HG02840 (cell line): ENCODE results near the gene PUM2.
"Not testable (repeated sequence)": the region's sequence is repeated elsewhere in the genome, so short reads cannot be mapped to it uniquely, and the experiment has no call there.

ENCODE experiments used
- ATAC-seq: cut with Tn5 transposase; IDR thresholded peaks from one replicate; pipeline ENCODE4 v1.9.1; 2021; ENCODE audit warnings: mild to moderate bottlenecking, moderate library complexity, moderate number of reproducible peaks; ENCODE audit not compliant: unreplicated experiment, low FRiP score

PUM2 gene

DNA sequence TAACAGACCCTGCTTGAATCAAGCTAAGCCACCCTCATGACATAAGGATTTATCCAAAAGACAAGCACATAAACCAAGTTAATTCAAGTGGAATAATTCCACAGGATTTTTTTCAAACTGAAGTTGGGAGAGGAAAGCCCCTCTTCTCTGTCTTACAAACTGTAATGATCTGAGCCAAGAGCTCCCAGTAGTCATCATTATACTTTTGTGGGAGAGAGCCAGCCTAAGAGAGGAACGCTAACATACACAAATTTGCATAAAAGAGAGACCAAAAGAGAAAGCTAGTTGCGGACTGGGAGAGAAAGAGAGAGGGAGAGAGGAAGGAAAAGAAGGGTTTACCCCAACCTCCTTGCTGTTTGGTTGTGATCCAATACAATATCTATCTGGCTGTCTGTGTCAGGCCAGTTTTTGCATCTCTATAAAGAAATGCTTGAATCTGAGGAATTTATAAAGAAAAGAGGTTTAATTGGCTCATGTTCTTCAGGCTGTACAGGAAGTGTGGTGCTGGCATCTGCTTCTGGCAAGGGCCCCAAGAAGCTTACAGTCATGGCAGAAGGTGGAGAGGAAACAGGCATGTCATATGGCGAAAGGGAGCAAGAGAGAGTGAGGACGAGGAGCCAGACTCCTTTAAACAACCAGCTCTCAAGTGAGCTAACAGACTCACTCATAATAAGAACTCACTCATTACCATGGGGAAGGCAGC lies 20.8 kb upstream of the PUM2 start:
- no peak for ATAC-seq

DNA sequence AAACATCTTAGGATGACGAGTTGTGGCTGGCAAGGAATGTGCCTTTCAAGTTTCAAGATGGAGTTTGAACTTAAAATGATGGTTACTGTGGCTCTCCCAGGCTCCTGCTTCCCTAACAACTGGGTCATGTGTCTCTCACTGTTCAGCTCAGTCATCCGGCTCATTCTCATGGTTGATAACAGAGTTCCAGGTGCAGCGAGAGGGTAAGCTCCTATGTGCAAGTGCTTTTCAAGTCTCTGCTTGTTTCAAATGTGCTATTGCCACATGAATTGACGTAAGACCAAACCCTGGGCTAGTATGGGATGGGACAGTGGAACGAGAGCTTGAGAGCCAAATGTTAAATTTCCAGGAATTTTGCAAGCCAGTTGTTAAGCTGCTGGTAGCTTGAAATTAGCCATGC lies 19.5 kb upstream of the PUM2 start:
- ATAC-seq = no peak

DNA sequence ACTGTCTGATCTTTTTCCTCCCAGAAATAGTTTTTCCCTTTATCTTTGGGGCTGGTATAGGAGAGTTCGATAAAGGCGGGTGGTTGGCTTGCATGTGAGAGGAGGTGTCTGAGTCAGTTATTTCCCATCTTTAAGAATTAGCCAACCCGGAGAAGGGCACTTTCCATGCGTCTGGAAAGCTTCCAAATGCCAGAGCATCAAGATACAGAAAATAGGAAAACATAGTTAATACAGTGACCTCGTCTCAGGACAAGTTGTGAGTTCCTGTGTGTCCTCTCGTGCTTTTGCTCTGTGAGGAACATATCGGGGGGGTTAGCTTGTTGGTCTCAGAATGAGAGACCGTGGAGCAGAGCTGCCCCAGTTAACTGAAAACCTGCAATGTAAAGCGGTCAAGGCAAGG lies 18.7 kb upstream of the PUM2 start:
- ATAC-seq = no peak

DNA sequence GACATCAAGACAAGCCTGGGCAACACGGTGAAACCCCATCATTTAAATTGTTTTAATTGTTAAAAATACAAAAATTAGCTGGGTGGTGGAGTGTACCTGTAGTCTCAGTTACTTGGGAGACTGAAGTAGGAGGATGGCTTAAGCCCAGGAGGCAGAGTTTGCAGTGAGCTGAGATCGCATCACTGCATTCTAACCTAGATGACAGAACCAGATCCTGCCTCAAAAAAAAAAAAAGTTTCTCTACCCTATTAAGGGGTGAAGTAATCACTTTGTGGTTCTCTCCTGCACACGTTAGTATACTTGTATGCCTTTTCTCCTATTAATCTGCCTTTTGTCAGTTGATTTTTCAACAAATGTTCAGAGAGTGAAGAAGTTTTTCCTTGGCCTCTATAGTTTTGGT lies 18.1 kb upstream of the PUM2 start:
- ATAC-seq = no peak

DNA sequence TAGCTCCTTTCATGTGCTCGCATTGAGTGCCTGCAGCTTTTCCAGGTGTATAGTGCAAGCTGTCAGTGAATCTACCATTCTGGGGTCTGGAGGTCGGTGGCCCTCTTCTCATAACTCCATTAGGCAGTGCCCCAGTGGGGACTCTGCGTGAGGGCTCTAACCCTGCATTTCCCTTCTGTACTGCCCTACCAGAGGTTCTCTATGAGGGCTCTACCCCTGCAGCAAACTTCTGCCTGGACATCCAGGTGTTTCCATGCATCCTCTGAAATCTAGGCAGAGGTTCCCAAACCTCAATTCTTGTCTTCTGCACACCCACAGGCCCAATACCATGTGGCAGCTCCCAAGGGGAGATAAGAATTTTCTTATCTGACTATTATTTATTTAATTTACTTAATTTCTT lies 17.3 kb upstream of the PUM2 start:
- ATAC-seq = not testable (repeated sequence)

DNA sequence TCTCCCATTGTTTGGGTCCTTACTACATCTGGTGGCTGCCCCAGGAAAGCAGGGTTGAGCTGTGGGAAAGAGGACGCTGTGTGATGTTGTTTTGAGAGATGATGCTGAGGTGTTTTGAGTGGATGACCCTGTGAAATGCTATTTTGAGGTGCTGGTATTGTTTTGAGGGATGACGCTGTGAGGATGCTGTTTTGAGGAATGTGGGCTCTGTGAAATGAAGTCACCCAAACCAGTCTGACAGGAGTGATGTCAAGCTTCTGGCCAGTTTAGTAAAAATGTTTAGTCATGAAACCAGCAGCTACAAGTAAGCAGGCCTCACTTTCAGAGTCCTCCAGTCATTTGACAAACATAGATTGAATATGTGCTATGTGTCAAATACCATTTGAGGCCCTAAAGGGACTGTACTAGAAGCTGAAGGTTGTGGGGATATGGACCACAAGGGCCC lies 16.1 kb upstream of the PUM2 start:
- ATAC-seq = no peak

DNA sequence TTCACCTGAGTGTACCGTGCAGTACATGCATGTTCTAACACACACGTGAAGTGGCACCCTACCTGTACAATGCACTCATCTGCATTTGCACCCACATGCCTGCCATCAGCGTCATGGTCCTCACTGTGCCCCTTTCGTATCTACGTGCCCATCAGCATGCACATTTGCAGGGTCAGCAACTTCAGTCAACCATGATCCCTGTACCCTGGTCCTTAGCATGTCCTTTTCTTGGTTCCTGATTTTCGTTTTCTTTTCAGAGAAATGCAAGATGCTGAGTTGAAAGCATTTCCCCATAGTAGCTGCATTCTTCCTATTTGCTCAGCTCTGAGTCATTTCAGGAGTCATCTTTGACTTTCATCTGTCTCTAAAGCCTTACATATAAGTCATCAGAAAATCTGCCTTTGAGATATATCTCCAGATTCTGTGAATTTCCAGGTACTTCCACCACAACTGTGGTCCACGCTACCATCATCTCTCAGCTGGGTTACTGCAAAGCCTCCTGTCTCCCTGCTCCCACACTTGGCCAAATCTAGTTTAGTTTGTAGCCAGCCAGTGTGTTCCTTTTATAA lies 14.7 kb upstream of the PUM2 start:
- peak; percentile 88 for ATAC-seq

DNA sequence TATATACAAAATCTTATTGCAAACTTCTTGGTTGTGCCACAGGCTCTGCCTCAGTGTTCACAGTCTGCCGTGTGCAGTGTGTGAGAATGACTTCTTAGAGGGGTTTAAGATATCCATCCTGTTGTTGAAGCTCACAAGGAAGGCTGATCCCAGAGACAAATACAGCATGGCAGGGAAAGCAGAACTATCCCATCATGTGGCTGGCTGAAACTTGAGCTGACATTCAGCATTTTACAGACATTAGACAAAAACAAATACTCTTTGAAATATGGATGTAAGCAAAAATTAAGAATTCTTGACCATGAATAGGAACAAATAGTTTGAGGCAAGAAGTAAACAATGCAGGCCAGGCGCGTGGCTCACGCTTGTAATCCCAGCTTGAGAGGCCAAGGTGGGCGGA lies 12.9 kb upstream of the PUM2 start:
- no peak for ATAC-seq

DNA sequence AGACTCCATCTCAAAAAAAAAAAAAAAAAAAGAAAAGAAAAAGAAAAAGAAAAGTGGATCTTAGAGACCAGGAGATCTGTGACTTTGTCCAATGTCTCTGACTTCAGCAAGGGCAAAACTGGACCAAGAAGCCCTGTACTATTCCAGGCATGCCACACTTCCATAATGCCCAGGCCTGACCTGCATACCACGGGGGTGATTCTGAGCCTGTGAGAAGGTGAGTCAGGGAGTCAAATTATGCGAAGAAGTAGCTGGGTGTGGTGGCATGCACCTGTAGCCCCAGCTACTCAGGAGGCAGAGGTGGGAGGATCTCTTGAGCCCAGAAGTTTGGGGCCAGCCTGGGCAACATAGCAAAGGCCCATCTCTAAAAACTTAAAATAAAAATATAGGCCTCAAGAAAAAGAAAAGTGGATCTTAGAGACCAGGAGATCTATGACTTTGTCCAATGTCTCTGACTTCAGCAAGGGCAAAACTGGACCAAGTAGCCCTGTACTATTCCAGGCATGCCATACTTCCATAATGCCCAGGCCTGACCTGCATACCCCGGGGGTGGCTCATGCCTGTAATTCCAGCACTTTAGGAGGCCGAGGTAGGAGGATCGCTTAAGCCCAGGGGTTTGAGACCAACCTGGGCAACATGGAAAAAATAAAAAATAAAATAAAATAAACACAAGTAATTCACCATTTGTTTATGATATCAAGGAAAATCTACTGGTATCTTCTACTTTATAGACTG lies 12.2 kb upstream of the PUM2 start:
- ATAC-seq = no peak

DNA sequence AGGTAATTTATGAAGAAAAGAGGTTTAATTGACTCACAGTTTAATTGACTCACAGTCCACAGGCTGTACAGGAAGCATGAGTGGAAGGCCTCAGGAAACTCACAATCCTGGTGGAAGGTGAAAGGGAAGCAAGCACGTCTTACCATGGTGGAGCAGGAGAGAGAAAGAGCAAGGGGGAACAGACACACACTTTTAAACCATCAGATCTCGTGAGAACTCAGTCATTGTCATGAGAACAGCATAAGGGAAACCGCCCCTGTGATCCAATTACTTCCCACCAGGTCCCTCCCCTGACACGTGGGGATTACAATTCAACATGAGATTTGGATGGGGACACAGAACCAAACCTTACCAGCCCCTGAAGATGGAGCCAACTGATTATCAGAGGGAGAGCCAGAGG lies 11.2 kb upstream of the PUM2 start:
- no peak for ATAC-seq

DNA sequence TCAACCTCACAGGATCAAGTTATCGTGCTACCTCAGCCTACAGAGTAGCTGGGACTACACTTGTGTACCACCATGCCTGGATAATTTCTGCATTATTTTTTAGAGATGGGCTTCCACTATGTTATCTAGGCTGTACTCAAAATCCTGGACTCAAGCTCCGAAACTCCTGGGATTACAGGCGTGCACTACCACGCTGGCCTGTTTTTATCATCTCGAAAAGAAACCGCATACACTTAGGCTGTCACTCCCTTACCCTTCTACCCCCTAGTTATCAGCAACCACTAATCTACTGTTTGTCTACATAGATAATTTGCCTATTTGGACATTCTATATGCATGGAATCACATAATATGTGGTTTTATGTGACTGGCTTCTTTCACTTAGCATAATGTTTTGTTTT lies 8.5 kb upstream of the PUM2 start:
- ATAC-seq = no peak

DNA sequence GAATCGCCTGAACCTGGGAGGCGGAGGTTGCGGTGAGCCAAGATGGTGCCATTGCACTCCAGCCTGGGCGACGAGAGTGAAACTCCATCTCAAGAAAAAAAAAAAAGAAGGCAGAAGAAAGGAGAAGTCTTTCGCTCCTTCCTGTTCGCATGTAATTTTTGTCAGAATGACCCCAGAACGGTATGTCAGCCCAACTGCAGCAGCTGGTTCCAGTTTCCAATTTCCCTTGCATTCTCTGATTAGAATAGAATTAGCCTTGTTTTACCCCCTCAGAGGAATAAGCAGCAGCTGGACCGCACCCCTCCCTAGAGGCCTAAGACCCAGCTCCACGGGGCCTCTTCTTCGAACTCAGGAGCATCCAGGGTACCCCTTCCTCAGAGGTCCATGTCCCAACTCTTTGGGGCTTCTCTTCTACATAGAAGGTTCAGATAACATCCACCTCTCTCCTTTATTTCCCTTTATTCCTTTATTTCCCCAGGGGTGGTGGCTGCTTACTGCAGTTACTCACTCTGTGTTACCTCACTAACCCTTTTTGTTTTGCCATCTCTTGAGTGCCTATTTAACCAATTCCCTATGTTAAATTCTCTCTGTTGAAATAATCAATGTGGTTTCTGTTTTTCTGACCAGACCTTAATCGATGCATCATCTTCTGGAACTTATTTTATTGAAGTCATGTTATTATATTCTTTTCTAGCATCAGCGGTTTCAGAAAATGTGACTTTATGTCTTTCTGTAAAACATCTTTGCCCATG lies 7.2 kb upstream of the PUM2 start:
- no peak for ATAC-seq

DNA sequence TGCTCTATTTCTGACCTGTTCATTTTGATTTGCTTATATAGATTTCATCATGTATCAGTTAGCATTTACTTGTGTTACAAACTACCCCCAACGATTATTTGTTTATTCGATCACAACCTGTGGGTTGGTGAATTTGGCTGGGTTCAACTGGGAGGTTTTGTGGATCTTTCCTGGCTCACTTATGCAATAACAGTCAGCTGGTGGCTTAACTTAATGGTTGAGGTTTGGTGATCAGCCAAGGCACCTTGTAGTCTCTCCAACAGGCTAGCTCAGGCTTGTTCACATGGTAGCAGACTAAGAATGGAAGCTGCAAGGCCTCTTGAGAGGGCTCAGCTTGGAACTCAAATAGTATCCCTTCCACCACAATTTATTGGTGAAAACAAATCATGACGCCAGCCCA lies 5.4 kb upstream of the PUM2 start:
- ATAC-seq = no peak

DNA sequence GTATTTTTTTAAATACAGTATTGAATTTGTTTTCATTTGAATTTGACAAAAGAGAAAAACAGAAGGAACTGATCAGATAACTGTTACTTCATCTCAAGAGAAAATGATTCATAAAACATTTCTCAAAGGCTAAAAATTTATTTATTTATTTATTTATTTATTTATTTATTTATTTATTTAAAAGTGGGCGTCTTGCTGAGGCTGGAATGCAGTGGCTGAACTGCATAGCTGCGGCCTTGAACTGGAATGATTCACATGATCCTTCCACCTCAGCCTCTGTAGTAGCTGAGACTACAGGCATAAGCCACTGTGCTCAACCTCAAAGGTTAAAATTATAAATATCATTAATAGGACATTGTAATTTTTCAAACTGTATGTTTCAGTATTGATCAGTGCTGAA lies 4.5 kb upstream of the PUM2 start:
- no peak for ATAC-seq

DNA sequence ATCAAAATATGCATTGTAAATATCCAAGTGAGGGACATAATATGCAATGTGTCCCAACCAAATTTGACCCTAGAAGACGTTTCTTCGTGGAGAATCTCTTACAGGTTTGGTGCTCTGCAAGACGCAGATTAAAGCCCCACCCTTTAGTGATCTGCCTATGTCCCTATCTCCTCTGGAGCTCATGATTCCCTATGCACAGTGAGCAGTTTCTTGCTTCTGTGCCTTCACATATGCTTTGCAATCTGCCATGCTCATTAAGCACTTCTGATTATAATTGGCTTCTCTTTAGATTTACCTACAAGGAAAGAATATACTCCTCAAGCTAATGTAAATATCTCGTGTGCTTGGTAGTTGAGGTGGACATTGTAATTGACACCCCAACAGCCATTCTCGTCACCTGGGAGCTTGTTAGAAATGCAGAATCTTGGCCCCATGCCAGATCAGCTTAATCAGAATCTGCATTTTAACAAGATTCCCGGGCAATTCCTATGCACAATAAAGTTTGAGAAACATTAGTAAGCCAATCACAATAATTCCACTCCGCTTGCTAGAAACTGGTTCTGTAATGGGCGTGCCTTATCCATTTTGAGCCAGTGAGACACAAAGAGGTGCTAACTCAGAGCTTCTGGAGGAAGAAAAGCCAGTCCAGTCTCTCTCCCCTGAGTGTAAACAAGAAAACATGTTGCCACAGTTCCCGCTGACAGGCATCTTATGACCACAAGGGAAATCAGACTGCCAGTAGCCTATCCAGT lies 2.8 kb upstream of the PUM2 start:
- ATAC-seq = no peak

DNA sequence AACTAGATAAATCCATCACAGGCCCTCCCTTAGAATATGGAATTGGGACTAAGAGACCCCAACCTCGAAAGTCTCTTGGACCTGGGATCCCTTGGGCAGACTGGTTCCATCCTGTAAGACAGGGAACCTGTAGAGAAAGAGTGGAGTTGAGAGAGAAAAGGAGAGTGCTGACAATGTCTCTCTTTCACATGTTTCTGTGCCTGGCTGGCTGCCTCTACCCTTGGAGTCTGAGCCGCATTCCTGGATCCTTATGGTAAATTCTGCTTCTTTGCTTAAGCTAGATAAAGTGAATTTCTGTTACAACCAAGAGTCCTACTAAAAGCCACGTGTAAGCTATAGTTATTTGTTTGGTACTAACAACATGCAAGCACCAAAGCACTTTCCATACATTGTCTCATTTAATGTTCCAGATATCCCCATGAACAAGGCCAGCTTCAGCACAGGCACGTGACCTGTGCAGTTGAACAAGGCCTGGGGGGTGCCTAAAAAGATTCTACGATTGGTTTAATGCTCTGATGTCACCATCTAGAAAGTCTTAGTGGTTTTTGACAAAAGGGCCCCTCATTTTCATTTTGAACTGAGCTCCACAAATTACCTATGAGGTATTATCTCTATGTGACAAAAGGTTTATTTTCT lies 2.1 kb upstream of the PUM2 start:
- ATAC-seq = no peak

DNA sequence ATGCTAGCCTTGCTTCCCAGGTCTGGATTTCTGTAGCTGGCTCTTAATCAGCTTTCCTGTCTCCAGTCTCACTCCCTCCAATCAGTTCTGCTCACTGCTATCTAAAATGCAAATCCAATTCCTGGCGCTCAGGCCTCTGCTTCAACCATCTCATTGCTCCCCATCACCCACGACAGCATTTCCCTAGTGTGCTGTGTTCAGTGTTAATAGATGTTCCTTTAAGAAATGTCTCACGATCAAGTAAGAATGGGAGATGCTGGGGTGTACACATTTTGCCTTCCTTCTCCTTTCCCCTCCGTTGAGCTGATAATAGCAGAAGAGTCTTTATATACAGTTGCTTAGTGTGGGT lies 1.6 kb upstream of the PUM2 start:
- no peak for ATAC-seq

DNA sequence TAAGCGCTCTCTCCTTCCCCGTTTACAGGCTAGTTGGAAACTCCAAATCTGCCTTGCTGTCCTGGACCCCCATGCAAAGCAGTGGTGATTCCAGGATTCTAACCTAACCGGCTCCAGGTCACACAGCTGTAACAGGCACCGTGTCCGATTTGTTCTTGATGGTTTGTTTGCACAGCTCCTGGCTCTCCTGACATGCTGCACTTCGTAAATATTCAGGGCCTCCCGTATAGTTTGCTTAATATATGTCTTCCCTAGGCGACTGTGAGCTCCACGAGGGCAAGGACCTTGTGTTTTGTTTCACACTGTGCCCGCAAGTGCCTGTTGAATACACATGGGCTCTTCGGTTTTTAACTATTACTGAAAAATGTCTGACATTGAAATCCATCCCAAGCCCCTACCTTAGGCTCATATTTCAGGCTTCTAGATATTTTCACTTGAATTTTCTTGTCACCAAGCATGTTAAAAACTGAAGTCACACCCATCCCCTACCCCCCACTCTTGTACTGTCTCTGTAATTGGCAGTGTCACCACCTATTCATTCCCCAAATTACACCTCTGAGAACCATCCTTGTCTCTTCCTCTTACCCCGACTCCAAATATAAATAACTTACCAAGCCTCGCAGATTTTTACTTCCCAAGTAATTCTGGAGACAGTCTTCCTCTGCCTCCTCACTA lies 1.0 kb upstream of the PUM2 start:
- ATAC-seq = peak; percentile 2

DNA sequence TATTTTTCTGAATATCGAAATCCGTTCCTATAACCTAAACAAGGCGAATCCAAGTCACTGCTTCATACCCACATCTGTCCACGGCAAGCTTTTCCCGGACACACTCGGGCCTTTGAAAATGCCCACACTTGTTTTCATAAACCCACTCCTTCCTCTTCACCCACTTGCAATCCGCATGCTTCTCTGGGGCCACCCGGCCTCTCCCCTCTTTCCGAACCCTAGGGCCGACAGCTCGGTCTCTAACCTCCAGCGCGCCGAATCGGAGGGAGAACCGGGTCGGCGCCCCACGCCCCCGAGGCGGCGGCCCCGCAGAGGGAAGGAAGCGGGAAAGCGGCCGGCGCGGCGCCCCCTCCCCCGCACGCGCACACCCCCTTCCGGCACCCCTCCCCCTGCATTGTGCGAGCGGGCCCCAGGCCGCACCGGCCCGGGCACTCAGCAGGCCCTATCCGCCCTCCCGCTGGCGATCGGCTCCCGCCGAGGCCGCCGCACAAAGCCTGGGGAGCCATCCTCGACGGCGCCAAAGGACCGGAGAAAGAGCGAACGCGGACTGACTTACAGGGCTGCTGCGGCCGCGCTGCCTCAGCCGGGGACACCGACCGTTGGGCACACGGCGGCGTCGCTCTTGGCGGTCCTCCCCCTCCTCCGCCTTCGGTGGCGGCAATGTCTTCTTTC lies 467 bp downstream of the PUM2 start:
- ATAC-seq = peak; percentile 32
